HG03460 (cell line): ENCODE measurements around the gene LYRM4.

ENCODE experiments used
- ATAC-seq: cut with Tn5 transposase; IDR thresholded peaks from one replicate; pipeline ENCODE4 v1.9.1; 2021; ENCODE audit not compliant: unreplicated experiment

Gene LYRM4

DNA sequence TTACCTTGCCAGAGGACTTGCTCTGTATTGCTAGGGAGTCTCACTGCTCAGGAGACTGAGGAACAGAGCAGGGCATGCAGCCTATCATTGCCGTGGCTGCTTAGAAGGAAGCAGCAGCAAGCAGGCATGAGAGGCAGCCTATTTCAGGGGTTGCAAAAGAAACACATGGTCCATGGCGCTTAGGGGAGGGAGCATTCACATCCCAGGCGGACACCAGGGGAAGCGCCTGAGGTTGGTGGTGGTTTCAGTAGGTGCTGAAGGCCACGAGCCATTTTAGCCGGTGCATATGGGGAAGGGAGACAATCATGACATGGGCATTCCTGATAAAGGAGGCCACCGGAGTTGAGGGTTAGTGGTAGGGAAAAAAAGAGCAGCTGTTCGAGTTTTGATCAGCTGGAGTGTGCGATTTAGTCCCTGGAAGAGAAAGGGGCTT is 21.5 kb upstream of the LYRM4 start:
- no peak for ATAC-seq

DNA sequence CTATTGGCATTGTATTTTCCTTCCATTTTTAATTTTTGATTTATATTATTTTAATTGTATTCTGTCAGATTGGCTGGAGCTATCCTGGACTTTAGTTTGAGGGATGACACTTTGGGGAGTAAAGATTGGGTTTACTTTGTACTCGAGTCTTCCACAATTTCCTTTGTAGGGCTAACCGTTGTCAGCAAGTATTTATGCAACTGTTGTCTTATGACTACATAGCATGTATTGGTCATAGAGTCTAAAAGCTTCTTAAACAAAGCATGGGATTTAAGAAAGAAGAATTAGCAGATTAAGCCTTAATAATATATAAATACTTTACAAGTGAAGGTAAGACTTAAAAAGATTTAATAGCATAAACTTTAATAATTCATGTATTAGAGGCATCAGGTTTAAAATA is 20.2 kb upstream of the LYRM4 start:
- ATAC-seq: no peak

DNA sequence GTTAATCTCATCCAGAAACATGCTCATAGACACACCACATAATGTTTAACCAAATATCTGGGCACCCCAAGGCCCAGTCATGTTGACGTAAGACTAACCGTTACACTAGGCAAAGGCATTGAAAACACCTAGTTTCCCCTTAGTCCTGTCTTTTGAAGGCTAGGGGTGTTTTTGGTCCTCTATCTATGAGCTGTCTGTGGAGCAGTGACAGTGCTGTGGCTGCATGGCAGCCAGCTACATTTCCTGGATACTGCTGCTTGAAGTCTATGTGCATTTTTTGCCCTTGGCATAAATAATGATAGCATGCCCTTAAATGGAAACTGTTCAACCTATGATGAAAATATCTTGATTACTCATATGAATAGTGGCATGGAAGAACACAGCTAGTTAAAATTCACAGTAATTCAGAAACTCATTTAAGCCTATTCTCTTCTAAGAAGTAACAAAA is 19.2 kb upstream of the LYRM4 start:
- ATAC-seq: no peak

GRCh38 chr6:5278565-5279120 is 17.9 kb upstream of the LYRM4 start:
- no peak for ATAC-seq

DNA sequence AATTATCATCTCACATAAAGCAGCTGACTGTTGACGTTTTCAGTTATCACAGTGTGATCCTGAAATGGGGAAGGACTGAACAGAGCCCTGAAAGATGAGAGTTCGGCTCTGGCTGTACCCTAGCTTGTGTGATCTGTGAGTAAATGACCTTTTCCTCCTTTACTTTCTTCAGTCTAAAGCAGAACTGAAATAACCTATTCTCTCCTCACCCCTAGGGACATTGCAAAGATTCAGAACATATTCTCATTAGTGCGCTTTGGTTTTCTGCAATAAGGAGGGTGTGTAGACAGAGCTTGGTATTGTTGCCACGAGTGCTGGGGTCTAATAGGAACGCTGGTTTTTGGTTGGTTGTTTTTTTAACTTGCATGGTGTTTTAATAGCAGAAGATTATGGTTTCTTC is 17.3 kb upstream of the LYRM4 start:
- ATAC-seq: peak; percentile 65

DNA sequence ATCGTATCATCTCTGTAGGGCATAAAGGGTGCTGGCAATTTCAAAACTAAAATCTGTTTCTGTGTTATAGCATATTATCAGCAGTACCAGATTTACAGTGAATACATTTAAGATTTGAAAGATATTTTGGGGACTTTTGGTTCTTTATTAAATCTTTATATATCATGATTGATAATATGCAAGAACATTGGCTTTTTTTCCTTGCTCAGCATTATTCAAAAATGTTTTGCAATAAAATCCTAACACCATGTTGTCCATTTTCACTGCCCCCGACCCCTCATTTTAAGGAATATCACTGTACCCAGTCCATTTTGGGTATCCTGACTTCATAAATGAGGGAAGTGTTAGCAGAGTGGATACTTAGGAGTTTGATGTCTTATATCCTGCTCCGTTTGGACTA is 16.8 kb upstream of the LYRM4 start:
- peak; percentile 3 for ATAC-seq

DNA sequence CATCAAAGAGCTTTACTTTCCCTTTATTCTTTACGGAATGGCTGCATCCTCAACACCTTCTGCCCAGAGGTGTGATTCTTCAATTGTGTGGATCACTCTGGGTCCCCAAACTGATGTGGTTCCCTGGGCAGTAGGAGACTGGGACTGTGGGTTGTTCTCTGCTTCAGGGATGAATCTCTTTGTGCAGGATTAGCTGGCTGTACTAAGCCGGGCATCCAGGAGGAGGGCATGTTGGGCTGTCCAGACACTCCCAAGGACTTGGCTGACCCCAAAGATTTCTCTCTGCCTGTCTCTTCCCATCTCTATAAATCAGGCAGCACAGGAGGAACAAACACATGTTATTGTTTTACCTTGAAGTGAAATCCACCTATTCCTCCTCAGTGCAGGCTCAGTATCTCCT is 15.8 kb upstream of the LYRM4 start:
- no peak for ATAC-seq

DNA sequence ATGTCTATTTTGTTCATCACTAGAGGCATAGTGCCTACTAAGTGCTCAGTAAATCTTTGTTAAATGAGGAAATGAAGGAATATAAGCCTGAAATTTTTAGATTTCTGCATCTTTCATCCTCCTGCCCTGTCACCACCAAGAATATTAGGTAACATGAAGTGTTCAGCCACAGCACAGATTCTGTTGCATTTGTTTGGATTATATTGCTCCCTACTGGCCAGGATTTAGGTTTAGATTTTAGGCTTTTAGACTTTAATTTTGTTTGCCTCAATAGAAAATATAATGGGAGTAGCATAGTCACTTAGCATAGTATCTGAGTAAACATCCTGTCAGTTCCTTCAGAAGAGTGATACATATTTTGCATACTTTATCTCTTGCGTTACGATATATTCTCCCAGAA is 14.7 kb upstream of the LYRM4 start:
- ATAC-seq: no peak

GRCh38 chr6:5274231-5274630 is 13.5 kb upstream of the LYRM4 start:
- ATAC-seq: no peak

DNA sequence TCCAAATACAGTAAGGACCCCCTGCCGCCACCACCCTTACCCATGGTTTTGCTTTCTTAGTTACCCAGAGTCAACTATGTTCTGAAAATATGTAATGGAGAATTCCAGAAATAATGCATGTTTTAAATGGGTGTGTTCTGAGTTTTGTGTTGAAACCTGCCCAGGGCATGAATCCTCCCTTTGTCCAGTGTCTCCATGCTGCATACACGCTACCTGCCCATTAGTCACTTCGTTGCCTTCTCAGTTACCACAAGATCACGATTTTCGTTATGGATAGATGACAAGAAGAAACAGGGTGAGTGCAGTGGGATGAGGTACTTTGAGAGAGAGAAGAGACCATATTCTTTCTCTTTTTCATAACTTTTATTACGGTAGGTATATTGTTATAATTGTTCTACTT is 11.2 kb upstream of the LYRM4 start:
- ATAC-seq: no peak

DNA sequence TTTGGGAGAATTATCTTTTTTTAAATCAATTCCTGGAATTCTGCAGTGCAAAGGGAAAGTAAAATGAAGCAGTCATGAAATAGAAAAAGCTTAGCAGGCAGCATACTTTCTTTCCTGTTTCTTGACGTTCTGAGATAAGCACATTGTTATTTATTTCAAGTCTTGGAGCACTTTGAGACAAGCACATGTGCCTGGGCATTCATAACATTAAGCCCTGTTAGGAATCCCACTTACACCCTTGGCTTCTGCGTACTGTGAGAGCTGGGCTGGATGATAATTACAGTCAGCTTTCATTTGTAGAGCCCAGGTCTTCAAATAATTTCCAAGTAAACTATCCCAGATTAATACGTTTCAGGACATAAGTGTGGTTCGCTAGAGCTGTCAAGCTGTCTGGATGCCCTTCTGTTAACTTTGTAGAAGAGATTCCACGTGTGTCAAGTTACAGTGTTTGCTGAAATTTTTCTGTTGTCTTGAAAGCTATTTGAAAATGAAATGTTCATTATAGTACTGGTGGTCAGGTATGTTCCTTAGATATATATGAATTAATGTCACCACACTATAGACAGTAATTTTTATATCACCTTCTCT is 9.4 kb upstream of the LYRM4 start:
- no peak for ATAC-seq

DNA sequence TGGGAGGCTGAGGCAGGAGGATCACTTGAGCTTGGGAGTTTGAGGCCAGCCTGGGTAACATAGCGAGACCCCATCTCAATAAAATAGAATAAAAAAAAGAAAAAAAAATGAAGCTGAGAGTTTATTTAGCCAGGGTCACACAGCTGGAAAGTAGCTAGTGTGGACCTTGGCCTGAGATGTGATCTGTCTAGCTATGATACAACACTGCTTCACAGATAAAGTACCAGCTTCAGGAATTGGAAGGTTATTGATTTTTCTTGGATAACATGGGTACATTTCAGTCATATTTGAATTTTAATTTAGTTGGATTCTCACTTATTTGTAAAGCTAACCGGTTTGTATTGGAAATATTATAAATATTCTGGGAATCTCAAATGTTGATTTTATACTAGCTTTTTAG is 5.7 kb upstream of the LYRM4 start:
- no peak for ATAC-seq

DNA sequence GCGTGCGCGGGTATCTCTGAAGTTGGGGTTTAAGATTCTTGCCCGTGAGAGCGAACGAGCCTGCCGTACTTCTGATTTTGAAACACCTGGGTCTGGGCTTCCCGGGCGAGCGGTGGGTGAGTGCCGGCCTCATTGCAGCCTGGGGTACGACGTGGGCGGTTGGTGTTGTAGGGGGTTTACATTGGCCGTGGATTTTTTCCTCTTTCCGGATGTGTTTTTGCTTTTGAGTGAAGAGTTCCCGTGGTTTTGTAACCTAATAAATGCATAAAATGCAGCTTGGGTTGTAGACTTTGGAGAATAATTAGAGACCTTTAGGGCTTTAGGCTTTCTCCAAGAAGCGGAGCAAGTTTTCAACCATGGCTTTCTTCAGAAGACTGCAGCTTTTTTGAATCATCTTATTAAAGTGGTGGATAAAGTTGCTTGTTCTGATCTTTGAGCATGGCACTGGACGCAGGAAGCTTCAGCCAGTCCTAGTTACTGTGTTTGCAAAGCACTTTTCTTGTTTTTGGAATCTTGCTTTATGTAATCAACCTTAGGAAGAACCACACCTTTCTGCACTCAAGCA is 877 bp upstream of the LYRM4 start:
- no peak for ATAC-seq

- ATAC-seq: peak; percentile 58
These were observed 584 bp downstream of the LYRM4 start for GRCh38 chr6:5260111-5260620.

- no peak for ATAC-seq
These were observed 1.3 kb downstream of the LYRM4 start for GRCh38 chr6:5259428-5259827.

GRCh38 chr6:5257400-5257799 is 3.4 kb downstream of the LYRM4 start:
- ATAC-seq: no peak

DNA sequence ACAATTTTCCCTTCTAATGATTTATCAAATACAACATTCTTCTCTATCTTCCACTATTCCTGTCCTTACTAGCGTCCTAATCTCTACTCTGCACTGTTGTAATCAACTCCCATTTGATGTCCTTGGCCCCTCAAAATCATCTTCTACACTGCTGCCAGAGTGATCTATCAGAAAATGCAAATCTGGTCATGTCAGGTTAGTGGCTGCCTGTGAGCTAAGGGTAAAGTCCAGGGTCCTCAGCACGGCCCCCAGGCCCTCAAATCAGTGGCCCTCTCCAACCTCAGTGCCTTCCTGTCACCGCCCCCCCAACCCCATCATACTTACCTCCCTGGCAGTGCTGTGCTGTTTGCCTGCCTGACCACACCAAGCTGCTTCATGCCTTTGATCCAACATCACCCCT is 3.8 kb downstream of the LYRM4 start:
- ATAC-seq: no peak

DNA sequence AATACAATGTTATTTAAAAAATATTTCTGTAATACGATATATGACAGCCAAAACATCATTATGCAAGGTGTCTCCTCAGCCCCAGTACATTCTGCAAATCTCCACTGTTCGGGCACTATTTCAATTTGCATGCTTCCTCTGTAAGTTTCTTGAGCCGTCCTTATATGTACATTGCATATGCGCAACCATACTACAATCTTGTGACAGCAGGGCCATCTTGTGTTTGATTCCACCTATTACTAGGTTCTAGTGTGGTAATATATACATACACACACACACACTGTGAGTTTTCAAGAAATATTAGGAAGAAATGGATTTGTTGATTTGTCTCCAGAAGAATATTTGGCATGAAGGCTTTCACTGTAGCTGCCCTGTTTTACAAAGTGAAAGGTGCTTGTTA is 9.8 kb downstream of the LYRM4 start:
- ATAC-seq: no peak

- no peak for ATAC-seq
These were observed 10.3 kb downstream of the LYRM4 start for GRCh38 chr6:5250451-5250850.

GRCh38 chr6:5249451-5250122 is 11.2 kb downstream of the LYRM4 start:
- ATAC-seq: no peak

DNA sequence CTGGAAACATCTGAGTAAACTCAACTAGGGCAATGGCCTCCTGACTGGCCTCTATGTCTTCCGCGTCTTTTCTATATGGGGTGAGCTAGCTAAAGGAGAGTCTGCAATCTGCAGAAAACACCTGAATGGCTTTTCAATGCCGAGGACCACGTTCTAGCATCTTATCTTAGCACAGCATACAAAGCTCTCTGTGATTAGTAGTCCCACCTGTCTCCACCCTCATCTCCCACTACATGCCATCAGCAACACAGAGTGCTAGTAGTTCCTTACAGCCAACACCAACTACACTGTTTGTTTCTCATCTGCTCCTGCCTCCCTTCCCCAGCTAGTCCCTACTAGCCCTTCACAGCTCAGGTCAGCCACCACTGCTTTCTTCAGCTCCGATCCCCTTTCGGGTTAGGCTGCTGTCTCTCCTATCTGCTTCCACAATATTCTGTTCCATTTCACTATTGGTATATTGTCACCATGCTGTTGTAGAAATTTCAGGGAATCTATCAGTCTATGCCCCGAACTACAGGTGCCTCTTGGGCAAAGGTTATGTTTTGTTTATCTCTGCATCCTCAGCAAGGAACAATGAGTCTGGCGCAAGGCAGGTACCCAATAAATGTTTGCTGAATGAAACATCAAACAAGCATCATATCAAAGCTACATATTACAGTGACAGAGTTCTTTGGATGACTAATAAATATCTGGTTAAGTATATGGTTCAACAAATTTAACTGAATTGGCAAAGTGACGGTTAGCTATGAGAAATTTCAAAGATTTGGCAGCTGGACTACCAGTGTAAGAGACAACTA is 12.2 kb downstream of the LYRM4 start:
- no peak for ATAC-seq
